MG63 (cell line): ENCODE data around the gene WDR44. TPM values are rescaled to one million over a fixed set of nuclear protein-coding genes. Genes with fewer than 3 reads are reported as not detected.
A peak's percentile ranks its signal among the peaks of the same experiment; 100 is the strongest.

Source experiments
- DNase-seq: peaks from one replicate; pipeline ENCODE4 v3.0.0-alpha.2; 2020
- H3K27me3 ChIP-seq: fragments of 250-450 bp; sonication (Bioruptor Pico); 2 replicates; pipeline ENCODE4 v1.5.1; 2020; ENCODE audit warnings: mild to moderate bottlenecking, moderate library complexity
- H3K36me3 ChIP-seq: fragments of 250-450 bp; sonication (Bioruptor Pico); 2 replicates; pipeline ENCODE4 v1.5.1; 2020; ENCODE audit warnings: mild to moderate bottlenecking, moderate library complexity
- H3K4me3 ChIP-seq: fragments of 250-450 bp; sonication (Bioruptor Pico); 2 replicates; pipeline ENCODE4 v1.5.1; 2020; ENCODE audit warnings: mild to moderate bottlenecking, moderate library complexity
- H3K9me3 ChIP-seq: fragments of 250-450 bp; sonication (Bioruptor Pico); 2 replicates; pipeline ENCODE4 v1.5.1; 2020; ENCODE audit warnings: mild to moderate bottlenecking, moderate library complexity
- total RNA-seq: library from RNA; depleted of rRNA; stranded (reverse); fragments of >200 nt; shearing (Covaris generic); gene quantifications from 2 replicates; pipeline ENCODE4 v1.2.3, GENCODE V29; 2014; ENCODE audit warnings: low replicate concordance

Gene WDR44
- total RNA-seq, 1 experiment from 2014 or later: 6.3 TPM

- H3K4me3 ChIP-seq: no peak overlapping the region
- H3K36me3 ChIP-seq: no peaks in the 10 kb centered on the region
- no peaks in the 10 kb centered on the region for H3K27me3 ChIP-seq
- no peaks in the 10 kb centered on the region for H3K9me3 ChIP-seq
- DNase-seq: no peak
Observed at GRCh38 chrX:118353081-118353850, 7.4 kb downstream of the WDR44 start.

GRCh38 chrX:118355225-118355920, 9.5 kb downstream of the WDR44 start:
- no peaks in the 10 kb centered on the region for H3K9me3 ChIP-seq
- H3K4me3 ChIP-seq: no peak overlapping the region
- no peaks in the 10 kb centered on the region for H3K36me3 ChIP-seq
- no peak for DNase-seq
- no peaks in the 10 kb centered on the region for H3K27me3 ChIP-seq

- DNase-seq: no peak
- Histone ChIP-seq H3K27me3 (no peaks in the 10 kb centered on the region), H3K36me3 (no peaks in the 10 kb centered on the region), H3K9me3 (no peaks in the 10 kb centered on the region), H3K4me3 (no peak overlapping the region)
Observed at GRCh38 chrX:118356154-118356701, 10.3 kb downstream of the WDR44 start.

- Histone ChIP-seq H3K36me3 (no peaks in the 10 kb centered on the region), H3K27me3 (no peaks in the 10 kb centered on the region), H3K4me3 (no peak overlapping the region), H3K9me3 (no peaks in the 10 kb centered on the region)
- DNase-seq: no peak
Observed at GRCh38 chrX:118360429-118361125, 14.7 kb downstream of the WDR44 start.

GRCh38 chrX:118364261-118364660, 18.4 kb downstream of the WDR44 start:
- Histone ChIP-seq H3K4me3 (no peak overlapping the region), H3K36me3 (no peaks in the 10 kb centered on the region), H3K27me3 (no peaks in the 10 kb centered on the region), H3K9me3 (no peaks in the 10 kb centered on the region)
- DNase-seq: no peak

- H3K4me3 ChIP-seq: no peak overlapping the region
- H3K9me3 ChIP-seq: no peaks in the 10 kb centered on the region
- DNase-seq: no peak
- H3K36me3 ChIP-seq: no peaks in the 10 kb centered on the region
- no peaks in the 10 kb centered on the region for H3K27me3 ChIP-seq
Observed at GRCh38 chrX:118367338-118367737, 21.4 kb downstream of the WDR44 start.

- Histone ChIP-seq H3K9me3 (no peaks in the 10 kb centered on the region), H3K27me3 (no peaks in the 10 kb centered on the region), H3K4me3 (no peak overlapping the region), H3K36me3 (no peaks in the 10 kb centered on the region)
- no peak for DNase-seq
Observed at GRCh38 chrX:118368398-118368797, 22.5 kb downstream of the WDR44 start.

- Histone ChIP-seq H3K27me3 (no peaks in the 10 kb centered on the region), H3K4me3 (no peak overlapping the region), H3K36me3 (no peaks in the 10 kb centered on the region), H3K9me3 (no peaks in the 10 kb centered on the region)
- no peak for DNase-seq
Observed at GRCh38 chrX:118370921-118371624, 25.2 kb downstream of the WDR44 start.

GRCh38 chrX:118373538-118373937, 27.6 kb downstream of the WDR44 start:
- no peaks in the 10 kb centered on the region for H3K36me3 ChIP-seq
- no peak overlapping the region for H3K4me3 ChIP-seq
- DNase-seq: no peak
- no peaks in the 10 kb centered on the region for H3K27me3 ChIP-seq
- no peaks in the 10 kb centered on the region for H3K9me3 ChIP-seq

GRCh38 chrX:118383120-118383519, 37.2 kb downstream of the WDR44 start:
- no peak overlapping the region for H3K4me3 ChIP-seq
- DNase-seq: peak; percentile 15

GRCh38 chrX:118392716-118393115, 46.8 kb downstream of the WDR44 start:
- Histone ChIP-seq H3K9me3 (no peaks in the 10 kb centered on the region), H3K36me3 (no peaks in the 10 kb centered on the region; the same call in 1 of the 2 replicates), H3K27me3 (no peaks in the 10 kb centered on the region), H3K4me3 (no peak overlapping the region)
- no peak for DNase-seq

More at GRCh38 chrX:118383120-118383519, 37.2 kb downstream of the WDR44 start:
- Histone ChIP-seq H3K27me3 (no peaks in the 10 kb centered on the region), H3K9me3 (no peaks in the 10 kb centered on the region), H3K36me3 (no peaks in the 10 kb centered on the region)

- Histone ChIP-seq H3K9me3 (no peaks in the 10 kb centered on the region), H3K4me3 (no peak overlapping the region), H3K36me3 (peaks cover 5% of the 10 kb centered on the region; the same call in 1 of the 2 replicates), H3K27me3 (no peaks in the 10 kb centered on the region)
- DNase-seq: no peak
Observed at GRCh38 chrX:118396113-118396512, 50.2 kb downstream of the WDR44 start.

GRCh38 chrX:118418811-118419251, 72.9 kb downstream of the WDR44 start:
- DNase-seq: no peak
- no peak overlapping the region for H3K4me3 ChIP-seq

GRCh38 chrX:118420462-118420861, 74.6 kb downstream of the WDR44 start:
- Histone ChIP-seq H3K36me3 (no peaks in the 10 kb centered on the region), H3K4me3 (no peak overlapping the region), H3K9me3 (no peaks in the 10 kb centered on the region), H3K27me3 (no peaks in the 10 kb centered on the region)
- no peak for DNase-seq

More at GRCh38 chrX:118418811-118419251, 72.9 kb downstream of the WDR44 start:
- Histone ChIP-seq H3K9me3 (no peaks in the 10 kb centered on the region), H3K27me3 (no peaks in the 10 kb centered on the region), H3K36me3 (no peaks in the 10 kb centered on the region)

- H3K27me3 ChIP-seq: no peaks in the 10 kb centered on the region
- no peak for DNase-seq
- H3K9me3 ChIP-seq: no peaks in the 10 kb centered on the region
- no peaks in the 10 kb centered on the region for H3K36me3 ChIP-seq
- no peak overlapping the region for H3K4me3 ChIP-seq
Observed at GRCh38 chrX:118423558-118423957, 77.7 kb downstream of the WDR44 start.

- Histone ChIP-seq H3K36me3 (peaks cover 2% of the 10 kb centered on the region; the same call in 1 of the 2 replicates), H3K4me3 (no peak overlapping the region), H3K27me3 (no peaks in the 10 kb centered on the region), H3K9me3 (no peaks in the 10 kb centered on the region)
- DNase-seq: no peak
Observed at GRCh38 chrX:118432799-118433198, 86.9 kb downstream of the WDR44 start.
